GM19328 (cell line): ENCODE measurements around the gene DOHH.

Source experiments
- ATAC-seq: cut with Tn5 transposase; IDR thresholded peaks from one replicate; pipeline ENCODE4 v1.9.1; 2021; ENCODE audit warnings: mild to moderate bottlenecking, moderate library complexity; ENCODE audit not compliant: unreplicated experiment

DOHH gene

DNA sequence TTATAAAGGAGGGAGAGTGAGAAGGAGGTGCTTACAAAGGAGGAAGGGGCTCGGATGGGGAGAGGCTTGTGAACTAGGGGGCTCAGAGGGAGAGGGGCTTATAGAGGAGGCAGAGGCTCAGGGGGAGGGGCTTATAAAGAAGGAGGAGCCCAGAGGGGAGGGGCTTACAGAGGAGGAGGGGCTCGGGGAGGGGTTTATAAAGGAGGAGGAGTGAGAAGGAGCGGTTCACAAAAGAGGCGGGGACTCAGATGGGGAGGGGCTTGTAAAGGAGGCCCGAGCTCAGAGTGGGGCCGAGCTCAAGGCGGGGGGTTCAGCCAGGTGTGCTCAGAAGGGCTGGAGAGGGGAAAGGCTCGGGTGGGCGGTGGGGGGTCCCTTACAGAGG lies 20.6 kb downstream of the DOHH start:
- no peak for ATAC-seq

DNA sequence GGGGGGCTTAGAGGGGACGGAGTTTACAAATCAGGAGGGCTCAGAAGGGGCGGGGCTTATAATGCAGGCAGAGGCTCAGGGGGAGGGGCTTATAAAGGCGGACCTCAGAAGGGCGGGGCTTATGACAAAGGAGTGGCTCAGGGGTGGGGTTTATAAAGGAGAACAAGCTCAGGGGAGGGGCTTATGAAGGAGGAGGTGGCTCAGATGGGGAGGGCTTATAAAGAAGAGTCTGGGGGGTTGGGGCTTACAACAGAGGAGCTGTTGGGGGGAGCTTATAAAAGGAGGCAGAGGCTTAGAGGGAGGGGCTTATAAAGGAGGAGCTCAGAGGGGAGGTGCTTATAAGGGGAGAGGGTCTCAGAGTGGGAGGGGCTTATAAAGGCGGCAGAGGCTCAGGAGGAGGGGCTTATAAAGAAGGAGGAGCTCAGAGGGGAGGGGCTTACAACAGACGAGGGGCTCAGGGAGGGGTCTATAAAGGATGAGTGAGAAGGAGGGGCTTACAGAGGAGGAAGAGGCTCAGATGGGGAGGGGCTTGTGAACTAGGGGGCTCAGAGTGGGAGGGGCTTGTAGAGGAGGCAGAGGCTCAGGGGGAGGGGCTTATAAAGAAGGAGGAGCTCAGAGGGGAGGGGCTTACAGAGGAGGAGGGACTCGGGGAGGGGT lies 21.2 kb downstream of the DOHH start:
- ATAC-seq = no peak

DNA sequence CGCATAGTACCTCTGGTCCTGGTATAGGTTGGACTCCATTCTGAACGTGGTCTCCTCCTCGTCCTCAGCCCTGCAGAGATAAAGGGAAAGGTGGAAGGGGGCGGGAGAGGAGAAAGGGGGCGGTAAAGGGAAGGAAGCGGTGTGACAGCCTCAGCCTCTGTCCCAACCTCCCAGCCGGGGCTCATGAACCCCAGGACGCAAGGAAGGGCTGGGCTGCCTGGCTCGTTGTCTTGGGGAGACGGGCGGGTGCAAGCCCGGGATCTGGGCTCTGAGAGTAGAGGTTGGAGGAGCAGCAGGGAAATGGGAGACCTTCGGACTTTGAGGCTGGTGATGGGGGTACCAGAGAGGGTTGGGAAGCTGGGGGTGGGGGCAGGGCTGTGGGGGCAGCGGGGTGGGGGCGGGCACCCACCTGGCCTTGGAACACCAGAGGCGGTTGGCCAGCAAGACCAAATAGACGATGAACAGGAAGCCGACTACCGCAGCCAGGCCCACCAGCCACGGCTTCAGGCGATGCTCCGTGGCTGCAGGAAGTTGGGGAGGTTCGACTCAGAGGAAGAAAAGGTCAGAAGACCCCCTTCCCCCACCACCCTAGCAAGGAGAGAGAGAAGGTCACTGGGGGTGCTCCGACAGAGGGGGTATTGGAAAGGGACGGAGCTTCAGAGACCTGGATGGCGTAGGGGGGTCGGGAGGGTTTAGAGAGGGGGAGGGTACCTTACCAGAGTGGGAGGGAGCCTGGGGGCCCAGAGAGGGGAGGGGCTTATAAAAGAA lies 21.9 kb downstream of the DOHH start:
- ATAC-seq = no peak

DNA sequence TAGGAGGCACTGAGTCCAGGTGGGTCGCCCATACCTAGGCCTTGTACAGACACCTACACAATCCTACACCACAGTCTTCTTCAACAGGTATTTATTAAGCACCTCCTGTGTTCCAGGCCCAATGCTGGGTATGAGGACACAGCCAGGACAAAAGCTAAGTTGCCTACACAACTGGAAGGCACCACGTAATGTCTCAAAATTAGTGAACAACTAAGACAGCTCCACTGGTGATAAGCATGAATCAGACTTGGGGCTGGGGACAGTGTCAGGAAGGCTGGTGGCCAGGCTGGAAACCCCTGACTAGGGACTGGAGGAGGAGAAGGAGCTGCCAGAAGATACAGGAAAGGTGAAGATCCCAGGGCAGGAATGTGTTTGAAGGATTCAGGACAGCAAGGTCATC lies 22.5 kb downstream of the DOHH start:
- no peak for ATAC-seq

DNA sequence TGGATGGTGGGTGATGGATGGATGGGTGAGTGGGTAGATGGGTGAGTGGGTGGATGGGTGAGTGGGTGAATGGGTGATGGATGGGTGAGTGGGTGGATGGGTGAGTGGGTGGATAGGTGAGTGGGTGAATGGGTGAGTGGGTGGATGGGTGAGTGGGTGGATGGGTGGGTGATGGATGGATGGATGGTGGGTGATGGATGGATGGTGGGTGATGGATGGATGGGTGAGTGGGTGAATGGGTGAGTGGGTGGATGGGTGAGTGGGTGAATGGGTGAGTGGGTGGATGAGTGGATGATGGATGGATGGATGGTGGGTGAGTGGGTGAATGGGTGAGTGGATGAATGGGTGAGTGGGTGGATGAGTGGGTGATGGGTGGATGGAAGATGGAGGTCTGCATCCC lies 23.0 kb downstream of the DOHH start:
- ATAC-seq = no peak

DNA sequence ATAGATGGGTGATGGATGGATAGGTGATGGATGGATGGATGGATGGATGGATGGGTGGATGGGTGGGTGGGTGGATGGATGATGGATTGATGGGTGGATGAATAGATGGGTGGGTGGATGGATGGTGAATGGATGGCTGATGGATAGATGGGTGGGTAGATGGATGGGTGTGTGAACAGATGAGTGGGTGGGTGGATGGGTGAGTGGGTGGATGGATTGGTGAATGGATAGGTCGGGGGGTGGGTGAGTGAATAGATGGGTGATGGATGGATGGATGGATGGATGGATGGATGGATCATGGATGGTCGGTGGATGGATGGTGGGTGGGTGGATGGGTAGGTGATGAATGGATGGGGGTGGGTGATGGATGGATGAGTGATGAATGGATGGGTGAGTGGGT lies 23.6 kb downstream of the DOHH start:
- no peak for ATAC-seq

DNA sequence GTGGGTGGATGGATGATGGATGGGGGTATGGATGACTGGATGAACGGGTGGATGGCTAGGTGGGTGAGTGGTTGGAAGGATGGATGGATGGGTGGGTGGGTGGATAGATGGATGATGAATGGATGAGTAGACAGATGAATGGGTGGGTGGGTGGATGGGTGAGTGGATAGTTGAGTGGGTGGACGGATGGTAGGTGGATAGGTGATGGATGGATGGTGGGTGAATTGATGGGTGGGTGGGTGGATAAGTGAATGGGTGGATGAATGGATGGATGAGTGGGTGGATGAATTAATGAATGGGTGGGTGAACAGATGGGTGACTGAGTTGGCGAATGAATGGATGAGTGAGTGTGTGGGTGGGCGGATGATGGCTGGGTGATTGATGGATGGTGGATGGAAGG lies 25.0 kb downstream of the DOHH start:
- no peak for ATAC-seq

DNA sequence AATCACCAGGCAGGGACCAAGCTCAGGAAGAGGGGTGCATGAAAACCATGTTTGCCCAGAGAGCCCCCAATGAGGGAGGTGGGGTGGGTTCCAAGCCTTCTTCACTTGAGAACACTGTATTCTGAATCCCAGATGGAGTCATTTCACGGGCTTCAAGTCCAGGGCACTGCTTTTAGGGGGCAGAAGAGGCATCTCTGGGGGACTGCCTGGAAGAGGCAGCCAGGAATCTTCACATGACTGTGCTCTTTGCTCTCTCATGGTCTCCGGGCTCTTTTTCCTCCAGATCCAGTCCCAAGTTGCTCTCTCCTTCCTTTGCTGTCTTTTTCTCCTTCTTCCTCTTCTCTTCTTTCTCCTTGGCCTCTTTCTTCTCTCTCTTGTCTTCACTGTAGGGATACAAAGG lies 25.9 kb downstream of the DOHH start:
- no peak for ATAC-seq

DNA sequence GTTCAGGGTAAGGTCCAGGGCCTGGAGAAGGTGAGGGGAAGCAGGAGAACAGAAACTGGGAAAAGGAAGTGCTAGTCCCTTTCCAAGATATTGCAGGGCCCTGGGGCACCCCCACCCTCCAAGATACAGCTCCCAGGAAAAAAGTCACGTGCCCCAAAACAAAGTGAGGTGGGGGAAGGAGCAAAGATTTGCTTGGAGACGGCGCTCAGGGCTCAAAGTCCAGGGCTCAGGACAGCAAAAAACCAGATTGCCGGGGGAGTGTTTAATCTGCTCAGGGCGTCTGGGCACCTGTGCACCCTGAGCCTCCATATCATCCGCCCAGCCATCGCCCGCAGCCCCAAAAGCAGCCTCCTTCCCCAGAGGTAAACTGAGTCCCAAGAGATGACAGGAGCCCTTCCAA lies 26.5 kb downstream of the DOHH start:
- ATAC-seq = no peak

DNA sequence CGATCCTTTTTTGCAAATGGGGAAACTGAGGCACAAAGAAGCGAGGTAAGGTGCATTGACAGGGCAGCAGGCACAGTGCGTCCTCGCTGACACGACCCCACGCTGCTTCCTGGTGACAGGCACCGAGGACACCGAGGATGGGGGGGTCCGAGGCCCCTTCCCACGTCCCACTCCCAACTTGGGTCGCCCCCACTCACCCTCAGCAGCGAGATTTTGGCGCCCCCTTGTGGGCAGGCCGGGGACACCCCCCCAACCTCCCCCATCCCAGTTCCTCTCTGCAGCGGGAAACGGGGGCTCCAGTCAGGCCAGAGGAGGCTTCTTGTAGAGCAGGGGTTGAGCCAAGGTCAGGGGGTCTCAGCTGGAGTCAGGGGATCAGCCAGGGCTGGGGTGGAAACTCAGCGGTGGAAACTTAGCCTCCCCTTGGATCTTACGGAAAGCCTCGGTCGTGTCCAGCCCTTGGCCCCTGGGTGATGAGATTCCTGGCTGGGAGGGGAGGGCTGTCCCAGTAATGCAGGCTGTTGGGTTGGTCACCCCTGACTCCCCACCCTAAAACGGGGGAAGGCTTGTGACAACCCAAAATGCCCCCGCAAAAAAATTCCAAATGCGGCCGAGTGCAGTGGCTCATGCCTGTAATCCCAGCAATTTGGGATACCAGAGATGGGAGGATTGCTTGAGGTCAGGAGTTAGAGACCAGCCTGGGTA lies 28.4 kb downstream of the DOHH start:
- no peak for ATAC-seq

DNA sequence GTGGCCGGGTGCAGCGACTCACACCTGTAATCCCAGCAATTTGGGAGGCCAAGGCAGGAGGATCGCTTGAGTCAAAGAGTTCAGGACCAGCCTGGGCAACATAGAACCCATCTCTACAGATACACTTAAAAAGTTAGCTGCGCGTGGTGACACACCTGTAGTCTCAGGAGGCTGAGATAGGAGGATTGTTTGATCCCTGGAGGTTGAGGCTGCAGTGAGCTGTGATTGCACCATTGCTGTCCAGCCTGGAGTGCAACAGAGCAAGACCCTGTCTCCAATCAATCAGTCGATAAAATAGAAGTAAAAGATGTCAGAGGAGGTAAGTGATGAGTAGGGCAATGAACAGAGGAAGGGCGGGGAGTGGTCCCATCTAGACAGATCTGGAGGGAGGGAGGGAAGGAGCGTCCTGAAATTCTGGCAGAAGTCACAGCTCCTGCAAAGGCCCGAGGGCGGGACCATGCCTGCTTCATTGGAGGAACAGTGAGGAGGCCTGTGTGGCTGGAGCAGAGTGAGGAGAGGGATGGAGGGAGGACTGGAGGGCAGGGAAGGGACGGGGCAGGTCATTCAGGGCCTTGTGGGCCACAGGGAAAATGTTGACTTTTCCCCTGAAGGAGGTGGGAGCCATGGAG lies 29.9 kb downstream of the DOHH start:
- ATAC-seq = no peak

DNA sequence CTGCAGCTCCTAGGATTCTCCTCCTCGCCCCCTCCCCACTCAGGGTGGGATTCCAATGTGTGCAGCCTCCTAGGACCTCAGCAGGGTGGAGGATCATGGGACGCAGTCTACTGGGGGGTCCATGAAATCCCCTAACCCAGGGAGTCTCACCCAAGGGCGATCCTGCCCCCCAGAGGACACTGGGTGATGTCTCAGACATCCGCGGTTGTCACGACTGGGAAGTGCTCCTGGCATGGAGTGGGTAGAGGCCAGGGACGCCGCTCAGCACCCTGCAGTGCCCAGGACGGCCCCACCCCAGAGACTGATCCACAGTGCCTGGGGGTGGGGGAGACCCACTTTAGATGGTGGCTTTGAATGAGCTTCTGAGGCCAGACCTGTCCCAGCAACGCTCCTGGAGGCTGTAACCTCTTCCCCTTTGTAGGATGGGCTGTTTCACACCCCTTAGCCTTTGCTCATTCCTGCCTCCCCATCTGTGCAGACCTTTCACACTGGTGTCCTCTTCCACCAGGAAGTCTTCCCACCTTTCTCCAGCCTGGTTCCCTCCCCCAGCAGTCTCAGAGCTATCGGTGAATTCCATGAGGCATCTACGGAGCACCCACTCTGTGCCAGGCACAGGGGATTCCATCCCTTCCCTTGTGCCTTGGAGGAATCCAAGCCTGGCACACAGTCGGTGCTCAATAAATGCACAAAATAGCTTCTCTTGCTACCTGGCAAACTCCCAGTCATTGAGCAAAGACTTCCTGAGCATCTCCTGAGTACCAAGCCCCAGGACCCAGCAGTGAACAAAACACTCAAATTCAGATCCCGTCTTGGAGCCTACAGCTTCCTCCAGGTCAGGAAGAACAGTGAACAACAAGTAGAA lies 30.6 kb downstream of the DOHH start:
- no peak for ATAC-seq

DNA sequence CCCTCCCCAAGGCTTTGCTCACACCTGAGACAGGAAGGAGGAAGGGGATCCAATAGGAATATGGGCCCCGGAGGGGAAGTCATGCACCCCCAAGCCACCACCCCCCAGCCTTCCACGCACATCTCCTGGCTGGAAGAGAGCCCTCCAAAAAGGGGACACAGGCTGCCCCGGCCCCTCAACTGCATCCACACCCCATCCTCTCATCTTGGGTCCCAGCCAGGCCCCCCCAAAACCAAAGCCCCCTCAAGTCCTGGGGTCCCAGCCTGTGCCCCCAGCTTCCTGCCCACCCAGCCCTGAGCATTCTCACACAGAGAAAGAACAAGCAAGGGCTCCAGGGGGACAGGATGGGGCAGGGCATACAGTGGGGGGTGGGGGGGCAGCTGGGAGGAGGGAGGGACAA lies 32.3 kb downstream of the DOHH start:
- ATAC-seq = no peak

DNA sequence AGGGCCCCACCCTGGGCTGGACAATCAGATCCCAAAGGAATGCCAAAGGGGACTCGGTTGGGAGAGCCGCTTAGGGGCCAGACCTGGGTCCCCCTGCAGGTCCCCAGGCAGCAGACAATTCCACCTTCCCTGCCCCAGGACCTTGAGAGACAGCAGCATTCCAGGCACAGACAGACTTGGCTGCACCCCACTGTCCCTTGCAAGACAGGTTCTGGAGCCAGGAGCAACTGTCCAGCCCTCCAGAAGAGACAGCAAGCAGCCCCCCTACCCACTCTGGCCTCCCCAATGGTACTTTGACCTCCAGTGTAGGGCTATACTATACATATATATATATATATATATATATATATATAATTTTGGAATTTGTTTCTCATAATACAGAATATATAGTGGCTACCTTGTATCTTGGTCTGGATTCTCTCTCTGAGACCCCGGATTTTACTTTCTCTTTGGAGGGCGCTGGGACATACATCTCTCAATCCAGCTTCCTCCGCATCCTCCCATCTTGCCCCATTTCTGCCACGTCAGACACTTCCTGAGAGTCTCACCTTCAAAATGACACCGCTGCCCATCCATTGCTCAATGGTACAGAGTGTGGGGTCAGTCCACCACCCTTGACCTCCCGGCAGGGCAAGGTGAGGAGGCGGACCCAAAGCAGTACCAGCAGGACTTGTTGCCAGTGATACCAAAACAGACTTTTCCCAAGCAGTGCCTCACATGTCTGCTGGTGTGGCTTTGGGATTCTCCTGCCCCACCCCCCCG lies 32.9 kb downstream of the DOHH start:
- ATAC-seq = no peak

DNA sequence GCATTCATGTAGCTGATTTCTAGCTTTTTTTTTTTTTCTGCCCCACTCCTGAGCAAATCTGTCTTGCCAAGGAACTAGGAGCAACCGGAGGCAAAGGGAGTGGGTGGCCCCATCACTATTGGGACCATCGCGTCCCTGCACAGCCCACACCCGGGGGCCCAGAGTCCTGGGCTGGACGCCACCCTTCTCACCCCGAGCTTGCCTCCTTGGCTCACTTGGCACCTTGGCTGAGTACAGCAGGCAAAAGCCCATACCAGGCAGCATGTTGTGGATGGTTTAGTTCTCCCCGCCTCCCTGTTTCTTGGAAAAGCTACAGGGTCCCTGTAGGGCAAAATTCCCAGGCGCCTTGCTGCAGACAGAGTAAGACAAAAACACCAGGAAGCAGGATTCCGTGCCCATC lies 33.8 kb downstream of the DOHH start:
- ATAC-seq = no peak

DNA sequence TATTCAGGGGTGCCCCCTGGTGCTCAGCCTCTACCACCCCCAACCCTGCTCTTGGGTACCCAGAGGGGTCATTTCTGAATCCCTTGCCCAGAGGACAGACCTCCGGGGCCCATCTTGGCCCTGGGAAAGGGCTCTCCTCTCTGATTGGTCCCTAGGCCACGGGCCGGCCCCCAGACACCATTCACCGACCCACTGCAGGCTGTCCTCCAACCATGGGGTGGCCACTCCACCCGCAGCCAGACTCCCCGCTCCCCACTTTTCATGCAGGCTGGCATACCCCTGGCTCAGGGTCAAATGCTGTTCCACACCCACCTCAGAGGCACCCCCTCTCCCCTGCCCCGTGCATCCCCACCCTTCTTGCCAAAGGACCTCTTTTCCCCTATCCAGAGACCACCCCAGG lies 34.9 kb downstream of the DOHH start:
- ATAC-seq = no peak

DNA sequence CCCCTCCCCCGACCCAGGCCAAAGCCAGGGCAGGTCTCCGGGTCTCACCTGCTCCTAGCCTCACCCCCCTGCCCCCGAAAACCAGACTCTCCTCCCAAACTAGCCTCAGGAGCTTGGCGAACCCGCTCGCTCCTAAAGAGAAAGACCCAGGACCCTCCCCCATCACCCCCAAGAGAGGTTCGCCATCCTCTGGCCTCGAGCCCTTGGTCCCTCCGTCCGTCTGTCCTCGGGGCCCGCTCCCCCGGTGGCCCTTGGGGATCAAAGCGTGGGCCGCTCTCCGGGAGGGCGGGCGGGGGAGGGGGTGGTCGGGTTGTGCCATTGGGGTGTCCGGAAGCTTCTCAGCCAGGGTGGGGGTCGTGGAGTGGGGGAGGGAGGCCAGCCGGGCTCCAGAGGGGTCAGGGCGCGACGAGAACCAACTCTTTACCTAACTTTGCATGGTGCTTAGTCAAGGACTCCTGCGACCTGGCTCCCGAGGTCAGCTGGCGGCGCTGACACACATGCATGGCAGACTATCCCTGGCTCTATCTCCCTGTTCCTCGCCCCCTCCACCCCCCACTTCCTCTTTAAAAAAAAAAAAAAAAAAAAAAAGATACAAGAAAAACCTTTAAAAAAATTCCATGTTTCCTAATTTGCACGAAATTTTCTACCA lies 35.8 kb downstream of the DOHH start:
- no peak for ATAC-seq

DNA sequence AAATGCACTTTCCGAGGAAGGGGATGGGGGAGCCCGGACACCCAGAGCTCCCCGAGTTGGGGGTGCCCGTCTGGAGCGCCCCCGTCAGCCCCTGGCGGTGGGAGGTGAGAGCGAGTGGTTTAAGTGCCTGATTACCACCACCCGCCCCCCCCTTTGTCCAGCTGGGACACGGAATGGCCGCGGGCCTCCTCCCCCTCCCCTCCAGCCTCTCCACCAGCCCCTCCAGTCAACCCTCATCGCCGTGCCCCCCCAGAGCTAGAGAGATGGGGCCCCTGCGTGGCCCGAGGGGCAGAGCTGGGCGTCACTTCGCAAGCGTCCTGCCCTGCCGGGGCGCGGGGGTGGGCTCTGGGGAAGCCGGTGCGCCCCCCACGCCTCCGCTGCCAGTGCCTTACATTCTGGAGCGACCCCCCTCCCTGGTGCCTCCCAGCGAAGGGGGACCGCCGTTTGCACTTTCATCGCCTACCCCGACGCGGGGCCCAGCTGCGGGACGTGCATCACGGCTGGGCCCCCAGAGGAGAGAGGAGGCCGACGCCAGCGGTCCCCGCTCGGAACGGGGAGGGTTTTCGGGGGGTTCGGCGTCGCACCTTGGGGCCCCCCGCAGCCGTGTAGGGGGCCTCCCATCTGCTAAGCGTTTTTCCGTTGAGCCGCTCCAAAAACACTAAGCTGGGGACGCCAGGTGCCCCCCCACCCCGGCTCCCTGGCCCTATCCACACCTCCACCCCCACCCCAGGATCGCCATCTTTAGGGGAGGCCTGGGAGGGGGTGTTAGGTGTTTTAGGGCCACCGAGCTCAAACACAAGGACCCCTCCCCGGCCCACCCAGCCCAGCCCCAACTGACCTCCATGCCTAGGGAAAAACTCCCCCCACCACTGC lies 36.5 kb downstream of the DOHH start:
- no peak for ATAC-seq
